Activated gamma-delta T cell (primary cell): ENCODE results near the gene CHCHD4.

Experiments used
- DNase-seq: peaks from one replicate; lab custom pipeline; 2025; lab: John Stamatoyannopoulos, UW
- total RNA-seq, 2 donors: gene quantifications; one replicate each; lab custom pipeline; 2026; lab: John Stamatoyannopoulos, UW

Gene CHCHD4
- total RNA-seq, result 7.5 to 8.3 reads per million in 2 donors

- DNase-seq, result peak; percentile 92
Measured at GRCh38 chr3:14124615-14125192, at the start of gene CHCHD4, which contains the start of gene TMEM43. CHCHD4 (minus strand) TSS chr3:14124870; CDS start chr3:14124676, 194 bp downstream. TMEM43 (plus strand) TSS chr3:14125052; CDS start chr3:14125194, 142 bp downstream.

- no peak for DNase-seq
Measured at GRCh38 chr3:14172496-14172895, 47.8 kb upstream of the CHCHD4 start.

GRCh38 chr3:14170531-14171159 lies 46.0 kb upstream of the CHCHD4 start:
- DNase-seq, result no peak

GRCh38 chr3:14169871-14170270 lies 45.2 kb upstream of the CHCHD4 start:
- DNase-seq, result no peak

- no peak for DNase-seq
Measured at GRCh38 chr3:14169435-14169834, 44.8 kb upstream of the CHCHD4 start.

- no peak for DNase-seq
Measured at GRCh38 chr3:14166877-14167603, 42.4 kb upstream of the CHCHD4 start.

GRCh38 chr3:14162178-14162577 lies 37.5 kb upstream of the CHCHD4 start:
- no peak for DNase-seq

GRCh38 chr3:14161282-14161681 lies 36.6 kb upstream of the CHCHD4 start:
- no peak for DNase-seq

GRCh38 chr3:14159426-14159825 lies 34.8 kb upstream of the CHCHD4 start:
- no peak for DNase-seq

GRCh38 chr3:14158370-14158769 lies 33.7 kb upstream of the CHCHD4 start:
- no peak for DNase-seq

GRCh38 chr3:14157951-14158350 lies 33.3 kb upstream of the CHCHD4 start:
- DNase-seq, result no peak

- DNase-seq, result no peak
Measured at GRCh38 chr3:14156843-14157561, 32.3 kb upstream of the CHCHD4 start.

- no peak for DNase-seq
Measured at GRCh38 chr3:14156201-14156600, 31.5 kb upstream of the CHCHD4 start.

- no peak for DNase-seq
Measured at GRCh38 chr3:14154895-14155440, 30.3 kb upstream of the CHCHD4 start.

GRCh38 chr3:14154276-14154675 lies 29.6 kb upstream of the CHCHD4 start:
- no peak for DNase-seq

- DNase-seq, result no peak
Measured at GRCh38 chr3:14153663-14154062, 29.0 kb upstream of the CHCHD4 start.

- DNase-seq, result no peak
Measured at GRCh38 chr3:14152963-14153355, 28.3 kb upstream of the CHCHD4 start.

- DNase-seq, result no peak
Measured at GRCh38 chr3:14152233-14152962, 27.7 kb upstream of the CHCHD4 start.

- no peak for DNase-seq
Measured at GRCh38 chr3:14151471-14152083, 26.9 kb upstream of the CHCHD4 start.

GRCh38 chr3:14150491-14151230 lies 26.0 kb upstream of the CHCHD4 start:
- DNase-seq, result no peak
